Activated naive CD8-positive, alpha-beta T cell treated with anti-CD3 and anti-CD28 coated beads, Interleukin-2, amount 50 U/mL, for 24 hours (primary cell): ENCODE measurements around the gene NLGN3.

ENCODE experiments used
- ATAC-seq: fragments of 150-1000 bp; cut with Tn5 transposase; one replicate; pipeline ENCODE4 v1.10.0; 2021
- DNase-seq: peaks from one replicate; pipeline ENCODE4 v3.0.0; 2021
- H3K27ac Mint-ChIP-seq: one replicate; pipeline ENCODE4 v1.8.0; 2021; ENCODE audit warnings: mild to moderate bottlenecking, mixed read lengths
- H3K27me3 Mint-ChIP-seq: one replicate; pipeline ENCODE4 v1.8.0; 2021; ENCODE audit warnings: mixed read lengths
- H3K36me3 Mint-ChIP-seq: one replicate; pipeline ENCODE4 v1.8.0; 2021; ENCODE audit warnings: low read depth, mixed read lengths
- H3K4me1 Mint-ChIP-seq: one replicate; pipeline ENCODE4 v1.8.0; 2021; ENCODE audit warnings: mixed read lengths
- H3K4me3 Mint-ChIP-seq: one replicate; pipeline ENCODE4 v1.8.0; 2021; ENCODE audit warnings: mild to moderate bottlenecking, moderate library complexity, mixed read lengths
- H3K9me3 Mint-ChIP-seq: one replicate; pipeline ENCODE4 v1.8.0; 2021; ENCODE audit warnings: mixed read lengths

NLGN3 gene

DNA sequence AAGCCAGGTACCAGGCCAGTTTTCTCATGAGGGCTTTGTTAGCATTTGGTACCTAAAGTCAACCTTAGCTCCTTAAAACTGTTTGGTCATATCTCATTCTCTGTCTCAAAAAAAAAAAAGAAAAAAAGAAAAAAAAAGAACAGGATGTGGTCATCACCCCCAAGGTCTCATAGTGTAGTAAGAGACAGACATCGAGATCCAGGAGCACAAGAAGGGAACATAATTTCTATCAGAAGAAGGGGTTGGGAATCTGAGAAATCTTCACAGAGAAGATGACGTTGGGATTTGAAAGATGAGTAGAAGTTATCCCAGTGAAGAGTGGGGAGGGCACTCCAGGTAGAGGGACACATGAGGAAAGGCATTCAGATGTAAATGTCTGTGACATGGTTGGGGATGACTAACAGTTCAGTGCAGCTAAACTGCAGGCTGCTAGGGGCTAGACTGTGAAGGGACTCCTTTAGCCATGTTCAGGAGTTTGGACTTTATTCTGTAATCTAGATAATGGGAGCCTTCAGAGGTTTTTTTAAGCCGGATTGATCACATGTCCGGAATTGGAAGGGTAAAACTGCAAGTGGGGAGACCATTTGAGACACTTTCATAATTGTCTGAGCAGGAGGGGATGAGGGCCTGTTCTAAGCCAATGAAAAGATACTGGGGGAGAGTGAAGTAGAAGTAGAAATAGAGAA, 51.5 kb downstream of the NLGN3 start:
- no peaks in the 10 kb centered on the region for H3K9me3 Mint-ChIP-seq
- H3K36me3 Mint-ChIP-seq = peaks cover 1% of the 10 kb centered on the region
- H3K4me3 Mint-ChIP-seq = peak overlapping the region; percentile 81
- no peak for DNase-seq
- H3K27ac Mint-ChIP-seq = peak overlapping the region; percentile 83
- ATAC-seq = peak; percentile 86
- H3K4me1 Mint-ChIP-seq = peaks cover 31% of the 10 kb centered on the region
- H3K27me3 Mint-ChIP-seq = no peaks in the 10 kb centered on the region

DNA sequence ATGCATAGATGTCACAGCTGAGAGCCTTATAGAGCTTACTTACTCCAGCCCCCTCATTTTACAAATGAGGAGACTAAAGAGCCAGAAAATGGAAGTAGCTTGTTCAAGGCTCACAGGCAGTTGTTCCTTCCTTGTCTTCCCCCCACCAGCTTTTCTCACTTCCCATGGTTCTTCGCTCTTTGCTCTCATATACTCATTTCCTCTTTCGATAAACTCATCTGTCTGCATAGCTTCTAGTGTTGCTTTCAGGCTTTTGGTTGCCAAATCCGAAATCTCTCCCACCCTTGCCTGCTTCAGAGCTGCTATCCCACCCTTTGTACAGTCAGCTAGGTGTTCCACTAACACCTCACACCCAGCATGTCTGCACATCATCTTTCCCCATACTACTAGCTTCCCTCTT, 53.4 kb downstream of the NLGN3 start:
- ATAC-seq (peak; percentile 54), DNase-seq (no peak)
- H3K9me3 Mint-ChIP-seq = no peaks in the 10 kb centered on the region

DNA sequence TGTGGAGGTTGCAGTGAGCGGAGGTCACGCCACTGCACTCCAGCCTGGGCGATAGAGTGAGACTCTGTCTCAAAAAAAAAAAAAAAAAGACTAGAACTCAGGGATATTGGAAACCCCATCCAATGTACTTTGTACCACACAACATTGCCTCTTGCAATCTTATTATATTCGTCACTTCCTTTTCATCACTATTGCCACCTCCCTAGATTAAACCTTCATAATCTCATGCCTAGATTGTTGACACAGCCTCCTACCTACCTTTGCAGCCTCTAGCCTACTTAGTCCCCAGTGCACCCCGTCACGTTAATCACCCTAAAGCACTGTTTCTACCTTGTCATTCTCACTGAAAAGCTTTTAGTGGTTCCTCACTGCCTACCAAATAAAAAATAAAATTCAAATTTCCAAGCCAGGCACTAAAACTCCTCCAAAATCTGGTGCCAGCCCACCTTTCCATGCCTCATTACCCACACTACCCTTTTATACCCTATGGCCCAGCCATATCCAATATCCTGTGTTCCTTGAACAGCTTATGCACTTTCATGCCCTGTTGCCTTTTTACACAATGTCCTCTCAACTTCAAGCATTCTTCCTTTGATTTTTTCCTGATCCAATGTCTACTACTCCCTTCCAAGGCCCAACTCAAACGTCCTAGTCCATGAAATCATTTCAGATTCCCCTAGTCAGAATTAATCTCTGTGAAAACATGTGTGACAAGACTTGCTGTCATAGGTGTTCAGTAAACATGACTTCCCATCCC, 54.8 kb downstream of the NLGN3 start:
- no peaks in the 10 kb centered on the region for H3K27me3 Mint-ChIP-seq
- H3K36me3 Mint-ChIP-seq = peaks cover 1% of the 10 kb centered on the region
- no peaks in the 10 kb centered on the region for H3K9me3 Mint-ChIP-seq
- no peak overlapping the region for H3K4me3 Mint-ChIP-seq
- DNase-seq = no peak
- ATAC-seq = no peak
- no peak overlapping the region for H3K27ac Mint-ChIP-seq
- peaks cover 23% of the 10 kb centered on the region for H3K4me1 Mint-ChIP-seq

More for the DNA sequence above, 53.4 kb downstream of the NLGN3 start:
- Mint-ChIP-seq H3K27me3 (no peaks in the 10 kb centered on the region), H3K36me3 (peaks cover 1% of the 10 kb centered on the region), H3K4me3 (peak overlapping the region; percentile 81), H3K4me1 (peaks cover 23% of the 10 kb centered on the region), H3K27ac (peak overlapping the region; percentile 98)

- no peak for DNase-seq
- Mint-ChIP-seq H3K27me3 (no peaks in the 10 kb centered on the region), H3K4me3 (no peak overlapping the region), H3K36me3 (no peaks in the 10 kb centered on the region), H3K4me1 (no peaks in the 10 kb centered on the region), H3K27ac (no peak overlapping the region), H3K9me3 (no peaks in the 10 kb centered on the region)
- ATAC-seq = no peak
These were observed 66.2 kb downstream of the NLGN3 start for GRCh38 chrX:71210816-71211215.

DNA sequence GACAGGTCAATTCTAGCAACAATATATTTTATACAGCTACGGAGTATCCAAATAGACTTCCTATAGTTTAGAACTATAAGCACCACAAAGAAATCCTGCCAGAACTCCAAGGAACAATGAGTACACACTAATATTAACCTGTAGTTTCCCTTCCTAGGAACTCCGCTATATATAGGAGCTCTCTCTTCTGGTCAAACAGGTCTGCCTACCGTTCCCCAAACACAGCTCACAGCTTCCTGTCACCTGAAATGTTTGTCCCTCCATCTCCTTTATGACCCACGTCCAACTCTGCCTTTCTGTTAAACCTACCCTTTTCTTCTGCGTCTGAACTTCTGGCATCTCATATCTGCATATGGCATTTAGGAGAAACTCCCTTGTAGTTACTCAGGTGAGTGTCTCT, 67.9 kb downstream of the NLGN3 start:
- DNase-seq (no peak), ATAC-seq (no peak)
- H3K9me3 Mint-ChIP-seq = no peaks in the 10 kb centered on the region
- no peak overlapping the region for H3K27ac Mint-ChIP-seq
- no peak overlapping the region for H3K4me3 Mint-ChIP-seq
- H3K27me3 Mint-ChIP-seq = no peaks in the 10 kb centered on the region
- H3K36me3 Mint-ChIP-seq = no peaks in the 10 kb centered on the region
- no peaks in the 10 kb centered on the region for H3K4me1 Mint-ChIP-seq

GRCh38 chrX:71214152-71214551, 69.5 kb downstream of the NLGN3 start:
- H3K36me3 Mint-ChIP-seq = no peaks in the 10 kb centered on the region
- H3K27me3 Mint-ChIP-seq = no peaks in the 10 kb centered on the region
- H3K27ac Mint-ChIP-seq = no peak overlapping the region
- H3K4me1 Mint-ChIP-seq = no peaks in the 10 kb centered on the region
- no peaks in the 10 kb centered on the region for H3K9me3 Mint-ChIP-seq
- DNase-seq = no peak
- no peak overlapping the region for H3K4me3 Mint-ChIP-seq
- no peak for ATAC-seq

- H3K4me3 Mint-ChIP-seq = no peak overlapping the region
- no peaks in the 10 kb centered on the region for H3K9me3 Mint-ChIP-seq
- no peak for DNase-seq
- no peaks in the 10 kb centered on the region for H3K27me3 Mint-ChIP-seq
- ATAC-seq = no peak
- H3K27ac Mint-ChIP-seq = no peak overlapping the region
- H3K36me3 Mint-ChIP-seq = no peaks in the 10 kb centered on the region
- no peaks in the 10 kb centered on the region for H3K4me1 Mint-ChIP-seq
These were observed 70.1 kb downstream of the NLGN3 start for GRCh38 chrX:71214604-71215337.

DNA sequence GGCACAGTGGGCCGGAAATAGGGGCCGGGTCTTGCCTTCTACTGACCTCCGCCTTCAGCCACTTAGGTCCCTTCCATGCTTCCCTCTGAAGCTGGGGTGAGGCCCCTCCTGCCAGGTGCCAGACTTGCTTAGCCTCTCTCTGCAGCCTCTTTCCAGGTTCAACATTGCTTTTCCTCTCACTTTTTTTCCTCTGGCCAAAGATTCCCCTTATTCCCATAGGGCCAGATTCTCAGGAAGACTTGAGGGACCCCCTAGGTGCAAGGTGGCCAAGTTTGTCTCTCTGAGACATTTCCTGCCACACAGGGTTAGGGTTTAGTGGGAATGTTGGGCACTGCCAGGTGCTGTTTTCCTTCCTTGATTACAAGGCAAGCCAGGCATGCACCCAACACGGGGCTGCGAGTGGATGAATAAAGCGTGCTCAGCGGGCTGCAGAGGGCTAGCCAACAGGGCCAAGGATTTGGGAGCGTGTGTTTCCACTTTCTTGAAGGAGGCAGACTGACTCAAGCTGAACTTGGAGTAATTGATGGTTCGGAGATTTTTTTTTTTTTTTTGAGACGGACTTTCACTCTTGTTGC, 70.8 kb downstream of the NLGN3 start:
- Mint-ChIP-seq H3K4me1 (no peaks in the 10 kb centered on the region), H3K9me3 (no peaks in the 10 kb centered on the region)

GRCh38 chrX:71216485-71216884, 71.8 kb downstream of the NLGN3 start:
- H3K4me3 Mint-ChIP-seq = no peak overlapping the region
- no peaks in the 10 kb centered on the region for H3K27me3 Mint-ChIP-seq
- no peaks in the 10 kb centered on the region for H3K4me1 Mint-ChIP-seq
- H3K27ac Mint-ChIP-seq = no peak overlapping the region
- no peaks in the 10 kb centered on the region for H3K36me3 Mint-ChIP-seq
- DNase-seq (no peak), ATAC-seq (no peak)
- no peaks in the 10 kb centered on the region for H3K9me3 Mint-ChIP-seq

More for the DNA sequence above, 70.8 kb downstream of the NLGN3 start:
- Mint-ChIP-seq H3K36me3 (no peaks in the 10 kb centered on the region), H3K27me3 (no peaks in the 10 kb centered on the region), H3K27ac (no peak overlapping the region), H3K4me3 (no peak overlapping the region)
- DNase-seq (no peak), ATAC-seq (no peak)

- Mint-ChIP-seq H3K9me3 (no peaks in the 10 kb centered on the region), H3K36me3 (no peaks in the 10 kb centered on the region), H3K4me3 (no peak overlapping the region), H3K27me3 (no peaks in the 10 kb centered on the region), H3K27ac (no peak overlapping the region), H3K4me1 (no peaks in the 10 kb centered on the region)
- DNase-seq (no peak), ATAC-seq (no peak)
These were observed 72.7 kb downstream of the NLGN3 start for GRCh38 chrX:71217298-71217697.
